Hypothalamus (tissue), 51 donors: ENCODE data around the gene DHRS1.

Source experiments
- DNase-seq, 51 donors: peaks; one replicate each; lab custom pipeline; 2025; lab: John Stamatoyannopoulos, UW

Gene DHRS1

DNA sequence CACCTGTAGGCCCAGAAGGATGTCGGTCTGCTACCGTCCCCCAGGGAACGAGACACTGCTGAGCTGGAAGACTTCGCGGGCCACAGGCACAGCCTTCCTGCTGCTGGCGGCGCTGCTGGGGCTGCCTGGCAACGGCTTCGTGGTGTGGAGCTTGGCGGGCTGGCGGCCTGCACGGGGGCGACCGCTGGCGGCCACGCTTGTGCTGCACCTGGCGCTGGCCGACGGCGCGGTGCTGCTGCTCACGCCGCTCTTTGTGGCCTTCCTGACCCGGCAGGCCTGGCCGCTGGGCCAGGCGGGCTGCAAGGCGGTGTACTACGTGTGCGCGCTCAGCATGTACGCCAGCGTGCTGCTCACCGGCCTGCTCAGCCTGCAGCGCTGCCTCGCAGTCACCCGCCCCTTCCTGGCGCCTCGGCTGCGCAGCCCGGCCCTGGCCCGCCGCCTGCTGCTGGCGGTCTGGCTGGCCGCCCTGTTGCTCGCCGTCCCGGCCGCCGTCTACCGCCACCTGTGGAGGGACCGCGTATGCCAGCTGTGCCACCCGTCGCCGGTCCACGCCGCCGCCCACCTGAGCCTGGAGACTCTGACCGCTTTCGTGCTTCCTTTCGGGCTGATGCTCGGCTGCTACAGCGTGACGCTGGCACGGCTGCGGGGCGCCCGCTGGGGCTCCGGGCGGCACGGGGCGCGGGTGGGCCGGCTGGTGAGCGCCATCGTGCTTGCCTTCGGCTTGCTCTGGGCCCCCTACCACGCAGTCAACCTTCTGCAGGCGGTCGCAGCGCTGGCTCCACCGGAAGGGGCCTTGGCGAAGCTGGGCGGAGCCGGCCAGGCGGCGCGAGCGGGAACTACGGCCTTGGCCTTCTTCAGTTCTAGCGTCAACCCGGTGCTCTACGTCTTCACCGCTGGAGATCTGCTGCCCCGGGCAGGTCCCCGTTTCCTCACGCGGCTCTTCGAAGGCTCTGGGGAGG lies 11.3 kb upstream of the DHRS1 start, which contains the start of gene LTB4R:
LTB4R (plus strand) TSS at position 857 of the 959 bp plus-strand sequence. CDS start 4,150 bp downstream, outside the sequence.
- DNase-seq, result peak in 39 of 51 donors; percentile 24 to 82 (median 69)

- no peak for DNase-seq
Observed at GRCh38 chr14:24310265-24310645, 10.7 kb upstream of the DHRS1 start.

- no peak for DNase-seq
Observed at GRCh38 chr14:24309538-24310264, 10.1 kb upstream of the DHRS1 start, which contains the start of gene LTB4R2. TSS of gene LTB4R2 (plus strand) at chr14:24310140. CDS start at chr14:24310665, 525 bp downstream.

- no peak for DNase-seq
Observed at GRCh38 chr14:24308342-24309124, 9.0 kb upstream of the DHRS1 start.

DNA sequence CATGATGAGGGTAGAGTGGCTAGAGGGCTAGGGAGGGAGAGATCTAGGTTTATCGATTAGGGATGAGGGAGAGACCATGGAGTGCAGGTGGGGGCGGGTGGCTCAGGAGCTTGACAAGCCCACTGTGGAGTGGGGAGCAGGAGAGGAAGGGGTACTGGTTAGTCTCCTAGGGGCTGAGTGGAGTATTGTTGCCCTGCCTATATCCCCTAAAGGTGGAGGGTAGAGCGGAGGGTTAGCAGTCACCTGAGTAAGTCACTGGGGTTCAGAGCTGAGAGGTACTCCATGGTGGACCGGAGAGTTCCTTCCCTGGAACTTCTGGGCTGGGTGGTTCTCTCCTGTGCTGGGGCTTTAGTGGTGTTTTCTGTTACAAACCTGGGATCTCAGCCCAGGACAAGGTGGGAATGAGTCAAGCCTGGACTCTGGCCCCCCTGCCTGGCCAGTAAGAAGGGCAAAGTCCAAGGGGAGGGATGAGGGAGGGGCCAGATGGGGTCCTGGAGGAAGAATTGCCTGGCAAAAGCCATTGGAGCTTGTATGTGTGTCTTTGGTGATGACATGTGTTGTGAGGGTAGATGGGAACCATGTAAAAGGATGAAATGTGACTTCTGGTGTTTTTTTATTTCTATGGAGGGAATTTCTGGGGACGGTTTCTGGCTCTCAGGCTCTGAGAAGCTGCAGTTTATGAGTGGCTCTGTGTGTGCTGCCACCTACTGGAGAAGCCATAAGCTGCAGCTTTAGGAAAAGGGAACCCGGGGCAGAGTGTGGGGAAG lies 8.2 kb upstream of the DHRS1 start, which contains the start of gene CIDEB:
CIDEB (minus strand) TSS at position 403 of the 767 bp plus-strand sequence; CDS start at position 284, 119 bp downstream.
- peak in 24 of 51 donors; percentile 5 to 60 (median 34) for DNase-seq

- DNase-seq, result no peak
Observed at GRCh38 chr14:24307156-24307574, 7.6 kb upstream of the DHRS1 start.

DNA sequence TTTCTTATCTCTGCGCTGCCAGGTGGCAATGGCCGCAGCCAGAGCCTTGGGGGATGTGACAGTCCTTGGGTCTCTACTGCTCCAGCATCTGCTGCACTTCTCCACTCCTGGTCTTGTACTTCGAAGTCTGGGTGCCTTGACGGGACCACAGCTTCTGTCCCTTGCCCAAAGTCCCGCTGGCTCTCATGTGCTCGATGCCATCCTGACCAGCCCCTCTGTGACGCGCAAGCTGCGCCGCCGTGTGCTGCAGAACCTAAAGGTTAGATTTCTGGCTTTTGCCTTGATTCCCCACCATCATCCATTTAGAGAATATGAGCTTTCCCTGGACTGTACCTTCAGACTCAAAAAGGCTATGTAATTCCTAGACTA lies 4.4 kb upstream of the DHRS1 start:
- no peak for DNase-seq

DNA sequence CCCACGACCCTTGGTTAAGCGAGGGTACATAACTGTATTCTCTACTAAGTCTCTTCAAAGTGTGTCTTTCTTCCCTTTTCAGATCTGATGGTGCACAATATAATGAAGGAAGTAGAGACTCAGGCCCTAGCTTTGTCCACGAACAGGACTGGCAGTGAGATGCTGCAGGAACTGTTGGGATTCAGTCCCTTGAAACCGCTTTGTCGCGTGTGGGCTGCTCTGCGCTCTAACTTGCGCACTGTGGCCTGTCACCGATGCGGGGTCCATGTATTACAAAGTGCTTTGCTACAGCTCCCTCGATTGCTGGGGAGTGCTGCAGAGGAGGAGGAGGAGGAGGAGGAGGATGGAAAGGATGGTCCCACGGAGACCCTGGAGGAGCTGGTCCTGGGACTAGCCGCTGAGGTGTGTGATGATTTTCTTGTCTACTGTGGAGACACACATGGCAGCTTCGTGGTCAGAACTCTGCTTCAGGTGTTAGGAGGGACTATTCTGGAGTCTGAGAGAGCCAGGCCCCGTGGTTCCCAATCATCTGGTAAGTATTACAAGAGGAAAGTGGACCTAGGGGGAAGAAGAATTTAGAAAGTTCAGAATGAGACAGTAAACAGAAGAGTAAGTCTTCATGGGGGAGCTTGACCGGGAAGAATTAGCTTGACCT lies 873 bp upstream of the DHRS1 start:
- DNase-seq, result no peak

DNA sequence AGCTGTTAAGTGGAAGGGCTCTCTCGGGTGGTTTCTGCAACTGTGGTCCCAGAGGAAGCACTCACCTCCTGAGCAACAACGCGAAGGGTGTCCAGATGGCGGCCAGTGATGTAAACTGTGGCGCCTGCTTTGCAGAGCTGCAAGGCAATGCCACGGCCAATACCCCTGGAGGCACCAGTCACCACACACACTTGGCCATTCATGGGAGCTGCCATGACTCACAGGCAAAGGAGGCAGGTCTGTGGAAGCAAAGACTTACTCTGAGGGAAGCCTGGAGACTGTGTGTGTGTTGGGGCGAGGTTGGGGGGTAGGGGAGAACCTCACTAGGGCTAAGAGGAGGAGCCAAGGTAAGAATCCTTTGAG lies 707 bp downstream of the DHRS1 start:
- DNase-seq, result peak in 4 of 51 donors; percentile 12 to 51 (median 28)

- DNase-seq, result peak in 1 of 51 donors; percentile 14
Observed at GRCh38 chr14:24297190-24297964, 2.2 kb downstream of the DHRS1 start.

DNA sequence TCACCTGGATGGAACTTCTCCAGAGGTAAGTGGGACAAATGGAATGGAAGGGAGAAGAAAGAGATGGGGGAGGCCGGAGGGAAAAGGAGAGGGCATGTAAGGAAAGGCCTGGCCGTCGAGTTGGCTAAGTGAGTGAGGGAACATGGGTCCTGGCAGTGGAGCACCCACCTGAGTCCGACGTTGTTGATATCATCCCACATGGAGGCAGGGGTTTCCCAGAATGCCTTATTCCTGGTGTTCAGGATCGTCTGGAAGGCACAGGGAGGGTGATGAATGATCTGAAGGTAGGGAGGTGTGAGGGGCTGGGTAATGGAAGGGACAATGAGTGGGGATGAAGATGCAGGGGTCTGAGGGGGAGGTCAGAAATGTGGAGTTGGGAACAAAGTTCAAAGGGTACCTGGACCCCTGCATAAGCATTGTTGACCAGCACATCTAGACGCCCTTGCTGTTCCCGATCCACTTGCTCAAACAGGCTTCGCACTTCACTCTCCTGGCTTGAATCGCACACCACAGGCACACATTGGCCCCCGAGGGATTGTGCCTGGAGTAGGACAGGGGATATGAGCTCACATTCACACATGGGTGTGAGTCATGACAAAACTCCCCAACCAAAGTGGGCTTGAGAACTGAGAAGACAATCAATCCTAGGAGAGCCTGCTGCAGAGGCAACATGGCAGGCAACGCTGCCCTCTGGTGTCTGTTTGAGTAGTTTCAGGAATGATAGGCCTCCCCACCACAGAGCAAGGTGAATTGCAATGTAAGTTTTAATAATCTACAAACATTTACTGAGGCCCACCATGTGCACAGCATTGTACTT lies 3.0 kb downstream of the DHRS1 start:
- DNase-seq, result peak in 35 of 51 donors; percentile 10 to 80 (median 36)

DNA sequence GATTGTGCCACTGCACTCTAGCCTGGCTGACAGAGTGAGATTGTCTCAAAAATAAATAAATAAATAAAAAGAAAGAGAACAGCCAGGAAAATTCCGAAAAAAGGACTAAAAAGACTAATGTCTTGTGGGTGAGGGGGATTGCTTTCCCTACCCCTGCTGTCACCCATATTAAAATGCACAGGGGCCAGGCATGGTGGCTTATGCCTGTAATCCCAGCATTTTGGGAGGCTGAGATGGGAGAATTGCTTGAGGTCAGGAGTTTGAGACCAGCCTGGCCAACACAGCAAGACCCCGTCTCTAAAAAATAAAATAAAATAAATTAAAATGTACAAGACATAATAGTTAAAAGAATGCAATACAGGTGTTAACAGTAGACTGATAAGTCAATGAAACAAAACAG lies 6.1 kb downstream of the DHRS1 start:
- DNase-seq, result no peak

- no peak for DNase-seq
Observed at GRCh38 chr14:24292118-24292807, 7.3 kb downstream of the DHRS1 start.

GRCh38 chr14:24291446-24292117 lies 8.0 kb downstream of the DHRS1 start:
- DNase-seq, result no peak

GRCh38 chr14:24290746-24291145 lies 8.8 kb downstream of the DHRS1 start:
- no peak for DNase-seq

GRCh38 chr14:24289649-24290280 lies 9.8 kb downstream of the DHRS1 start:
- no peak for DNase-seq
